ENCODE measurements around the gene TMEM121. TPM values are rescaled to one million over a fixed set of nuclear protein-coding genes. Genes with fewer than 3 reads are reported as not detected.

TMEM121 gene
- total and polyA plus RNA-seq, 2 of the 4 experiments (the other 2 are of a cell fraction), result 2.7 to 6.3 TPM

DNA sequence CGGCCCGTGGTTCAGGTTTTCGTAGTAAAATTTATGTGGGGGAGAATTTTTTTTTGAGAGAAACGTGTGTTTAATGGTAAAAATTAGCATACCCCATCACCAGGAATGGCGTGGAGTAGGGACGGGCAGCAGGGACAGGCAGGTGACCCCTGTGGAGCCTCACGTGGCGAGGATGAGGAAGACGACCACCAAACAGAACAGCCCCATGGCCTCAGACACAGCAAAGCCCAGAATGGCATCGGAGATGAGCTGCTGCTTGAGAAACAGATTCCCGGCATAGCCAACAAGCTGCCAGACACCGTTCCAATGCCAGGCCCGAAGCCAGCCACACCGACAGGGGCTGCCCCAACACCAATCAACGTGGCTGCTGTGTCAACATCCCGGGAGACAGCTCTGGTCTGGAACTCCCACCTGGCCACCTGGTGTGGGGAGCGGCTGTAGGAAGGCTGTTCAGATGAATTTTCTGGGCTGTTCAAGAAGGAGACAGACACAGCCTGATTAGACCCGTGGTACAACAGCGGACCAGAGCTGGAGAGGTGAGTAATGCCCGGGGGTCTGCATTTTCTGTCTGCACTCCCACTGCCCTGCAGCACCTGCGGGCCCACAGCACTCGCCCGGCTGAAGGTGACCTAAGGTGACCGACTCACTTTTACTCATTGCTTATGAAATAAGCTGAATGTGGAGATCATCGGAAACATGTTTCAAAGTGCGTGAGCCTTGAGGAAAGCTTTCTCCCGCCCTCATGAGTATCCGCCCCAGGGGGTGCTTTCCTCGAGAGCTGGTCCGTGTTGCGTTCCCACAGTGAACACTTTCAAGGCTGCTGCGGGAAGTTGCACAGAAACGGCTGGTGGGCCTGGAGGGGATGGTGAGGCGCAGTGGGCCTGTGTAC is 10.6 kb downstream of the TMEM121 start:
- Histone ChIP-seq H3K36me3 (ENCODE audit: control insufficient read depth, insufficient read depth, low read length) (no peaks in the 10 kb centered on the region), H3K56ac (ENCODE audit: extremely low read depth, insufficient read depth, low read length) (no peak overlapping the region), H3K9me1 (ENCODE audit: insufficient read depth, low read length) (no peaks in the 10 kb centered on the region), H2AK9ac (replicated peaks; ENCODE audit: low read depth, low read length, poor library complexity) (no peak overlapping the region), H3K4me3 (ENCODE audit: insufficient read depth, low read depth, low read length) (no peak overlapping the region), H3K18ac (ENCODE audit: low read depth, low read length) (no peak overlapping the region), H3K23ac (ENCODE audit: low read depth, low read length) (no peak overlapping the region), H2BK5ac (ENCODE audit: low read depth, low read length, poor library complexity, severe bottlenecking) (no peak overlapping the region), H3K27ac (ENCODE audit: insufficient read depth, low read length) (no peak overlapping the region), H2BK15ac (ENCODE audit: low read depth, low read length) (no peak overlapping the region), H3K79me1 (ENCODE audit: low read depth in 1 of 2, low read length in 2 of 2) (no peaks in the 10 kb centered on the region), H3K14ac (replicated peaks; ENCODE audit: low read depth, low read length) (no peak overlapping the region), H4K20me1 (ENCODE audit: insufficient read depth, low read length) (no peaks in the 10 kb centered on the region), H2BK120ac (ENCODE audit: low read depth, low read length) (no peak overlapping the region), H3K4ac (ENCODE audit: low read depth, low read length) (no peak overlapping the region), H3K9me3 (ENCODE audit: control insufficient read depth, insufficient read depth, low read length) (no peaks in the 10 kb centered on the region), H2BK20ac (ENCODE audit: low read depth, low read length) (no peak overlapping the region), H3K4me2 (ENCODE audit: low read depth, low read length) (no peak overlapping the region), H2AK5ac (ENCODE audit: low read depth, low read length) (no peak overlapping the region), H2AFZ (replicated peaks; ENCODE audit: low read length, poor library complexity) (no peak overlapping the region), H3K4me1 (ENCODE audit: control insufficient read depth, insufficient read depth, low read length) (no peaks in the 10 kb centered on the region), H4K5ac (ENCODE audit: low read depth, low read length) (no peak overlapping the region), H3K9ac (ENCODE audit: low read depth, low read length) (no peak overlapping the region), H4K8ac (ENCODE audit: low read depth in 2 of 2, low read length in 2 of 2) (no peak overlapping the region), H3K27me3 (ENCODE audit: control insufficient read depth, insufficient read depth, low read length) (peaks cover 19% of the 10 kb centered on the region), H4K91ac (ENCODE audit: insufficient read depth, low read depth, low read length) (no peak overlapping the region)
- in situ Hi-C loops (cut with MboI; ENCODE audit: low sequenced_read_pairs) (no loop called here), intact Hi-C loops (cut with micrococcal nuclease) (no loop called here), dilution Hi-C loops (cut with HindIII; ENCODE audit: low sequenced_read_pairs, unreplicated experiment) (no loop called here)
- WGBS, 2 experiments (ENCODE audit: extremely low coverage in 2 of 2, insufficient read length in 1 of 2), result 54% methylated on average over 11 of the region's 34 CpGs; no CpG with 5 or more reads in 1 of the 2 experiments
- DNase-seq (no peak), ATAC-seq (ENCODE audit: low read depth) (no peak)
- POLR2A ChIA-PET (ENCODE audit: unreplicated experiment), result no interaction called here
- BruUV-seq (replicated peaks), result no TSS peak
- TF ChIP-seq, protein P1, sequence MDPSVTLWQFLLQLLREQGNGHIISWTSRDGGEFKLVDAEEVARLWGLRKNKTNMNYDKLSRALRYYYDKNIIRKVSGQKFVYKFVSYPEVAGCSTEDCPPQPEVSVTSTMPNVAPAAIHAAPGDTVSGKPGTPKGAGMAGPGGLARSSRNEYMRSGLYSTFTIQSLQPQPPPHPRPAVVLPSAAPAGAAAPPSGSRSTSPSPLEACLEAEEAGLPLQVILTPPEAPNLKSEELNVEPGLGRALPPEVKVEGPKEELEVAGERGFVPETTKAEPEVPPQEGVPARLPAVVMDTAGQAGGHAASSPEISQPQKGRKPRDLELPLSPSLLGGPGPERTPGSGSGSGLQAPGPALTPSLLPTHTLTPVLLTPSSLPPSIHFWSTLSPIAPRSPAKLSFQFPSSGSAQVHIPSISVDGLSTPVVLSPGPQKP (IDR thresholded peaks at IDR 0.05; ENCODE audit: borderline replicate concordance, low read depth, low read length), result no peak
- TF ChIP-seq, protein P2, sequence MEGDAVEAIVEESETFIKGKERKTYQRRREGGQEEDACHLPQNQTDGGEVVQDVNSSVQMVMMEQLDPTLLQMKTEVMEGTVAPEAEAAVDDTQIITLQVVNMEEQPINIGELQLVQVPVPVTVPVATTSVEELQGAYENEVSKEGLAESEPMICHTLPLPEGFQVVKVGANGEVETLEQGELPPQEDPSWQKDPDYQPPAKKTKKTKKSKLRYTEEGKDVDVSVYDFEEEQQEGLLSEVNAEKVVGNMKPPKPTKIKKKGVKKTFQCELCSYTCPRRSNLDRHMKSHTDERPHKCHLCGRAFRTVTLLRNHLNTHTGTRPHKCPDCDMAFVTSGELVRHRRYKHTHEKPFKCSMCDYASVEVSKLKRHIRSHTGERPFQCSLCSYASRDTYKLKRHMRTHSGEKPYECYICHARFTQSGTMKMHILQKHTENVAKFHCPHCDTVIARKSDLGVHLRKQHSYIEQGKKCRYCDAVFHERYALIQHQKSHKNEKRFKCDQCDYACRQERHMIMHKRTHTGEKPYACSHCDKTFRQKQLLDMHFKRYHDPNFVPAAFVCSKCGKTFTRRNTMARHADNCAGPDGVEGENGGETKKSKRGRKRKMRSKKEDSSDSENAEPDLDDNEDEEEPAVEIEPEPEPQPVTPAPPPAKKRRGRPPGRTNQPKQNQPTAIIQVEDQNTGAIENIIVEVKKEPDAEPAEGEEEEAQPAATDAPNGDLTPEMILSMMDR (conservative IDR thresholded peaks at IDR 0.05; ENCODE audit: low read depth, low read length), result no peak
- TF ChIP-seq RAD21 (IDR thresholded peaks at IDR 0.05; ENCODE audit: low read length), result no peak
- TF ChIP-seq MAZ (IDR thresholded peaks at IDR 0.05; ENCODE audit: borderline replicate concordance, low read depth, low read length), result no peak
- TF ChIP-seq, protein P3, sequence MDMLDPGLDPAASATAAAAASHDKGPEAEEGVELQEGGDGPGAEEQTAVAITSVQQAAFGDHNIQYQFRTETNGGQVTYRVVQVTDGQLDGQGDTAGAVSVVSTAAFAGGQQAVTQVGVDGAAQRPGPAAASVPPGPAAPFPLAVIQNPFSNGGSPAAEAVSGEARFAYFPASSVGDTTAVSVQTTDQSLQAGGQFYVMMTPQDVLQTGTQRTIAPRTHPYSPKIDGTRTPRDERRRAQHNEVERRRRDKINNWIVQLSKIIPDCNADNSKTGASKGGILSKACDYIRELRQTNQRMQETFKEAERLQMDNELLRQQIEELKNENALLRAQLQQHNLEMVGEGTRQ (IDR thresholded peaks at IDR 0.05; ENCODE audit: low read depth, low read length), result no peak
- CTCF ChIA-PET, result no interaction called here

Measured in IMR-90 (cell line).